Mesenchymal stem cell (in vitro differentiated cells and primary cell): ENCODE data around the gene TXNL4B.

Experiments
- DNase-seq: peaks from one replicate; pipeline ENCODE4 v3.0.0-alpha.2; 2013
- H2AFZ ChIP-seq: one replicate; pipeline ENCODE4 v1.6.1; 2013; ENCODE audit warnings: low read depth, mild to moderate bottlenecking, control low read depth, inconsistent platforms, low read length, moderate library complexity
- H2AK5ac ChIP-seq: 2 replicates; pipeline ENCODE4 v1.6.1; 2013; ENCODE audit warnings: low read length, moderate library complexity, mild to moderate bottlenecking, inconsistent platforms; ENCODE audit not compliant: severe bottlenecking
- H2BK120ac ChIP-seq: one replicate; pipeline ENCODE4 v1.6.1; 2013; ENCODE audit warnings: low read depth, mild to moderate bottlenecking, inconsistent platforms, low read length, moderate library complexity
- H2BK12ac ChIP-seq, 2 experiments: one replicate each; pipeline ENCODE4 v1.6.1; 2013; ENCODE audit warnings: inconsistent platforms in 2 of 2, low read length in 2 of 2, mild to moderate bottlenecking in 2 of 2, moderate library complexity in 2 of 2, control low read depth in 1 of 2
- H2BK15ac ChIP-seq: one replicate; pipeline ENCODE4 v1.6.1; 2013; ENCODE audit warnings: mild to moderate bottlenecking, low read depth, inconsistent platforms; ENCODE audit not compliant: poor library complexity, severe bottlenecking
- H2BK5ac ChIP-seq: 2 replicates; pipeline ENCODE4 v1.6.1; 2013; ENCODE audit warnings: low read depth, mild to moderate bottlenecking, low read length, control low read depth, inconsistent platforms; ENCODE audit not compliant: poor library complexity, severe bottlenecking
- H3K14ac ChIP-seq, 2 experiments: one replicate each; pipeline ENCODE4 v1.6.1; 2013; ENCODE audit warnings: inconsistent platforms in 2 of 2, low read length in 2 of 2, control low read depth in 1 of 2, mild to moderate bottlenecking in 1 of 2, moderate library complexity in 1 of 2
- H3K18ac ChIP-seq, 2 experiments: one replicate each; pipeline ENCODE4 v1.6.1; 2013; ENCODE audit warnings: inconsistent platforms in 2 of 2, low read length in 2 of 2, control low read depth in 1 of 2, low read depth in 1 of 2, mild to moderate bottlenecking in 1 of 2
- H3K23ac ChIP-seq, 2 experiments: one replicate each; pipeline ENCODE4 v1.6.1; 2013; ENCODE audit warnings: inconsistent platforms in 2 of 2, low read length in 2 of 2, mild to moderate bottlenecking in 2 of 2, moderate library complexity in 2 of 2, control low read depth in 1 of 2
- H3K27ac ChIP-seq: 2 replicates; pipeline ENCODE4 v1.5.1; 2013; ENCODE audit warnings: mild to moderate bottlenecking, moderate library complexity, low read length, control low read depth, inconsistent platforms; ENCODE audit not compliant: poor library complexity, severe bottlenecking
- H3K27me3 ChIP-seq, 2 experiments: 2 replicates each; pipeline versions ENCODE4 v1.6.1 to v1.7.0; 2013; ENCODE audit warnings: low read length in 2 of 2, mild to moderate bottlenecking in 2 of 2, moderate library complexity in 2 of 2, control low read depth in 1 of 2, inconsistent platforms in 1 of 2; ENCODE audit not compliant: control insufficient read depth in 1 of 2, insufficient read depth in 1 of 2
- H3K36me3 ChIP-seq, 2 experiments: 2 replicates each; pipeline versions ENCODE4 v1.6.1 to v1.7.0; 2013; ENCODE audit warnings: low read length in 2 of 2, control low read depth in 1 of 2, inconsistent platforms in 1 of 2, low read depth in 1 of 2, mild to moderate bottlenecking in 1 of 2; ENCODE audit not compliant: insufficient read depth in 2 of 2, control insufficient read depth in 1 of 2
- H3K4ac ChIP-seq, 2 experiments: one replicate each; pipeline ENCODE4 v1.6.1; 2013; ENCODE audit warnings: inconsistent platforms in 2 of 2, low read length in 2 of 2, mild to moderate bottlenecking in 2 of 2, moderate library complexity in 2 of 2, control low read depth in 1 of 2, low read depth in 1 of 2
- H3K4me1 ChIP-seq: 2 replicates; pipeline ENCODE4 v1.6.1; 2013; ENCODE audit warnings: low read depth, low read length, control low read depth; ENCODE audit not compliant: control insufficient read depth, insufficient read depth
- H3K4me2 ChIP-seq: 2 replicates; pipeline ENCODE4 v1.6.1; 2013; ENCODE audit warnings: low read length, mild to moderate bottlenecking, inconsistent platforms; ENCODE audit not compliant: poor library complexity, severe bottlenecking
- H3K4me3 ChIP-seq, 2 experiments: 2 replicates each; pipeline versions ENCODE4 v1.5.1 to v1.7.0; 2013; ENCODE audit warnings: low read length in 2 of 2, mild to moderate bottlenecking in 2 of 2, control low read depth in 1 of 2, low read depth in 1 of 2; ENCODE audit not compliant: insufficient read depth in 1 of 2
- H3K79me1 ChIP-seq: replicated peaks from 2 replicates; pipeline ENCODE4 v1.6.1; 2013; ENCODE audit warnings: mild to moderate bottlenecking, control low read depth, low read length, inconsistent platforms; ENCODE audit not compliant: poor library complexity, severe bottlenecking
- H3K9ac ChIP-seq: 2 replicates; pipeline ENCODE4 v1.7.0; 2013; ENCODE audit warnings: mild to moderate bottlenecking, low read length, moderate library complexity
- H3K9me3 ChIP-seq: 2 replicates; pipeline ENCODE4 v1.7.0; 2013; ENCODE audit warnings: mild to moderate bottlenecking, low read length; ENCODE audit not compliant: control insufficient read depth
- H4K8ac ChIP-seq: one replicate; pipeline ENCODE4 v1.6.1; 2013; ENCODE audit warnings: inconsistent platforms, mild to moderate bottlenecking, low read length, moderate library complexity
- H4K91ac ChIP-seq: one replicate; pipeline ENCODE4 v1.6.1; 2013; ENCODE audit warnings: mild to moderate bottlenecking, low read length, inconsistent platforms
- WGBS: methylation state at CpG from one replicate; pipeline ENCODE4 v1.1.7; 2013; ENCODE audit warnings: mixed read lengths; 5-methylcytosine and 5-hydroxymethylcytosine counted together

TXNL4B gene

DNA sequence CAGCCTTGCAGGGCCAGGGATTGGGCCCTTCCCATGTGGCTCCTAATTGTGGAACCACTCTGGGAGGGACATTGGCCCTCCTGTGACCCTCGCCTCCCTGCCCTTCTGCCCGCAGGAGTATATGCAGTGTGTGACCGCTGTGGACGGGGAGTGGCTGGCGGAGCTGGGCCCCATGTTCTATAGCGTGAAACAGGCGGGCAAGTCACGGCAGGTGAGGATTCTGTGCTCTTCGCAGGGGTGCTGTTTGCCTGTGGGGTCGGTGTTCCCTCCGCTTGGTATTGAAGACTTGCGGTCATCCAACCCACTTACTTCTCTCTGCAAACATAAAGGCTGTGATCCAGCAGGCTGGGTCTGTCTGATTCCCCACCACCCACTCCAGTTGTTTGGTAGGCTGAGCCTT is 15.9 kb upstream of the TXNL4B start:
- no peak overlapping the region for H3K4ac ChIP-seq
- WGBS = over 99% methylated on average over 12 of the region's 12 CpGs
- no peak overlapping the region for H3K23ac ChIP-seq
- no peak overlapping the region for H3K4me2 ChIP-seq
- H3K27ac ChIP-seq = no peak overlapping the region
- H2BK12ac ChIP-seq = no peak overlapping the region
- no peak overlapping the region for H2AFZ ChIP-seq
- no peaks in the 10 kb centered on the region for H3K27me3 ChIP-seq
- peaks cover 86 to 93% of the 10 kb centered on the region in 2 experiments for H3K36me3 ChIP-seq
- H2BK15ac ChIP-seq = no peak overlapping the region
- no peak overlapping the region for H4K91ac ChIP-seq
- no peak overlapping the region for H3K14ac ChIP-seq
- H2BK120ac ChIP-seq = no peak overlapping the region
- H3K9me3 ChIP-seq = no peaks in the 10 kb centered on the region
- no peak overlapping the region for H3K9ac ChIP-seq
- peaks cover 7% of the 10 kb centered on the region for H3K79me1 ChIP-seq
- no peak overlapping the region for H3K4me3 ChIP-seq
- no peaks in the 10 kb centered on the region for H3K4me1 ChIP-seq
- no peak overlapping the region for H4K8ac ChIP-seq
- H2BK5ac ChIP-seq = no peak overlapping the region
- H2AK5ac ChIP-seq = no peak overlapping the region
- H3K18ac ChIP-seq = no peak overlapping the region
- DNase-seq = no peak

DNA sequence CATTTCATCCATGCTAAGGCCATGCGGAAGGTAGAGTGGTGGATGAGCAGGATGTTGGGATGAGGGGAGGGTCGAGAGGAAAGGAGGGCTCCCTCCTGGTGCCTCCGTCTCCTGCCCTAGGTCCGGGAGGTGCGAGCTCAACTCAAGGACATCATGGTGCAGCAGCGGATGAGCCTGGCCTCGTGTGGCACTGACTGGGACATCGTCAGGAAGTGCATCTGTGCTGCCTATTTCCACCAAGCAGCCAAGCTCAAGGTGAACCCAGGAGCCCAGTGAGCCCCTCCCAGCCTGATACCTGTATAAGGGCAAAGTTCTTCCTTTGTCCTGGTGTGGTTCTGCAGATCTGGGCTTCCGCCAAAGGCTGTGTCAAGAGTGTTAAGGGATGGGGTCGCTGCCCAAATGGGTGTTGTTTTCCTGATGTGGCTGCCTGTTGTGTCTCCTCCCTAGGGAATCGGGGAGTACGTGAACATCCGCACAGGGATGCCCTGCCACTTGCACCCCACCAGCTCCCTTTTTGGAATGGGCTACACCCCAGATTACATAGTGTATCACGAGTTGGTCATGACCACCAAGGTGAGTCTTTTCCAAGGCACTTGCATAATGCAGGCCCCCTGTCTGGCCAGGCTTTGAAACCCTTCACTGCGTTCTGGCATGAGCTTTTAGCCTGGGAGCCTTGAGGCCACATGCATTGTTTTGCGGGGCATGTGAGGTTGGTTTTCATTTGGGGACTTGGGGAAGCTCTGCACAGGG is 15.1 kb upstream of the TXNL4B start:
- no peak overlapping the region for H3K4ac ChIP-seq
- no peak overlapping the region for H2BK5ac ChIP-seq
- WGBS = 95% methylated on average over 16 of the region's 16 CpGs

GRCh38 chr16:72107371-72107770 is 14.0 kb upstream of the TXNL4B start:
- Histone ChIP-seq H3K27me3 (no peaks in the 10 kb centered on the region), H3K23ac (no peak overlapping the region), H3K4ac (no peak overlapping the region), H2AK5ac (no peak overlapping the region), H3K9ac (no peak overlapping the region), H3K4me3 (no peak overlapping the region), H3K79me1 (peaks cover 17% of the 10 kb centered on the region), H2AFZ (no peak overlapping the region), H3K9me3 (no peaks in the 10 kb centered on the region), H3K27ac (no peak overlapping the region), H2BK120ac (no peak overlapping the region), H3K4me1 (no peaks in the 10 kb centered on the region), H4K91ac (no peak overlapping the region), H2BK15ac (no peak overlapping the region), H3K4me2 (no peak overlapping the region), H2BK12ac (no peak overlapping the region), H3K36me3 (peaks cover 93 to 100% of the 10 kb centered on the region in 2 experiments), H3K14ac (no peak overlapping the region), H2BK5ac (no peak overlapping the region), H4K8ac (no peak overlapping the region), H3K18ac (no peak overlapping the region)
- DNase-seq = no peak
- WGBS = 98% methylated on average over 17 of the region's 17 CpGs

More for the DNA sequence above, 15.1 kb upstream of the TXNL4B start:
- no peak overlapping the region for H4K8ac ChIP-seq
- H3K27ac ChIP-seq = no peak overlapping the region
- no peaks in the 10 kb centered on the region for H3K4me1 ChIP-seq
- H3K36me3 ChIP-seq = peaks cover 93 to 100% of the 10 kb centered on the region in 2 experiments
- no peak overlapping the region for H3K23ac ChIP-seq
- no peak overlapping the region for H2BK15ac ChIP-seq
- no peak overlapping the region for H3K18ac ChIP-seq
- H2AFZ ChIP-seq = no peak overlapping the region
- H3K79me1 ChIP-seq = peaks cover 11% of the 10 kb centered on the region
- no peak for DNase-seq
- H3K9ac ChIP-seq = no peak overlapping the region
- H3K9me3 ChIP-seq = no peaks in the 10 kb centered on the region
- no peak overlapping the region for H3K4me3 ChIP-seq
- no peak overlapping the region for H2BK120ac ChIP-seq
- H3K27me3 ChIP-seq = no peaks in the 10 kb centered on the region
- no peak overlapping the region for H2AK5ac ChIP-seq
- no peak overlapping the region for H4K91ac ChIP-seq
- no peak overlapping the region for H2BK12ac ChIP-seq
- H3K14ac ChIP-seq = no peak overlapping the region
- no peak overlapping the region for H3K4me2 ChIP-seq

DNA sequence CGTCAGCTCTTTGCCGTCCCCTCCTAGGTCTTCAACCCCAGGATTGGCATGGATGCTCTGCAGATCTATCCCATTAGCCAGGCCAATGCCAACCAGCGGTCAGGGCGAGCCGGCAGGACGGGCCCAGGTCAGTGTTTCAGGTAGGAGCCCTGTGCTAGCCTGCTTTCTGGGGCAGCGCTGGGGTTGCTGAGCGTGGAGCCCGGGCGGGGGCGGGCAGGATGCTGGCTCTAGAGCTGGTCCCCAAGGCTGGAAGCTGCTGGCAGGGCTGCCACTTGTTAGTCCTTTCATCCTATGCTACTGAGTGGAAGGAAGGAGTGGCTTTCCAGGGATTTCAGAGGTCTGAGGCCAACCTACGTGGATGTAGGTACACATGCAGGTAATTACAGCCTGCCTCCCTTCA is 12.6 kb upstream of the TXNL4B start:
- Histone ChIP-seq H3K18ac (no peak overlapping the region), H4K91ac (no peak overlapping the region), H2BK120ac (no peak overlapping the region), H2AK5ac (no peak overlapping the region), H2BK5ac (no peak overlapping the region), H3K79me1 (peaks cover 23% of the 10 kb centered on the region), H3K27ac (no peak overlapping the region), H3K14ac (no peak overlapping the region), H3K9ac (no peak overlapping the region), H2BK15ac (no peak overlapping the region), H3K4me2 (no peak overlapping the region), H3K27me3 (no peaks in the 10 kb centered on the region), H4K8ac (no peak overlapping the region), H3K4ac (no peak overlapping the region), H2BK12ac (no peak overlapping the region), H3K9me3 (no peaks in the 10 kb centered on the region), H3K36me3 (peaks cover 93 to 100% of the 10 kb centered on the region in 2 experiments), H3K4me3 (no peak overlapping the region), H3K23ac (no peak overlapping the region), H2AFZ (no peak overlapping the region), H3K4me1 (peaks cover 6% of the 10 kb centered on the region)
- 97% methylated on average over 11 of the region's 12 CpGs for whole genome bisulfite sequencing
- DNase-seq = no peak
